GM23338 (cell line): ENCODE measurements around the gene BMPER. TPM values are rescaled to one million over a fixed set of nuclear protein-coding genes. Genes with fewer than 3 reads are reported as not detected.

ENCODE experiments used
- ATAC-seq: fragments of 200-7000 bp; cut with Tn5 transposase; 3 replicates; pipeline ENCODE4 v1.9.1; 2020
- DNase-seq: peaks from one replicate; pipeline ENCODE4 v3.0.0-alpha.2; 2015; ENCODE audit warnings: low spot score
- H2AFZ ChIP-seq: fragments of 200-600 bp; sonication (generic); 2 replicates; pipeline ENCODE4 v1.8.0; 2016; ENCODE audit warnings: antibody characterized with exemption, mild to moderate bottlenecking, moderate library complexity
- H3F3A ChIP-seq: fragments of 200-600 bp; sonication (generic); replicated peaks from 2 replicates; pipeline ENCODE4 v1.8.0; 2017; ENCODE audit warnings: antibody characterized with exemption, mixed run types, low read depth
- H3K27ac ChIP-seq: fragments of 200-600 bp; sonication (generic); 2 replicates; pipeline ENCODE4 v1.6.1; 2016; ENCODE audit warnings: low read depth
- H3K27me3 ChIP-seq: fragments of 200-600 bp; sonication (generic); 2 replicates; pipeline ENCODE4 v1.8.0; 2016; ENCODE audit warnings: mild to moderate bottlenecking, mixed run types, moderate library complexity; ENCODE audit not compliant: insufficient read depth
- H3K36me3 ChIP-seq: fragments of 200-600 bp; sonication (generic); 2 replicates; pipeline ENCODE4 v1.8.0; 2016; ENCODE audit warnings: mild to moderate bottlenecking; ENCODE audit not compliant: insufficient read depth
- H3K4me1 ChIP-seq: fragments of 200-600 bp; sonication (generic); 2 replicates; pipeline ENCODE4 v1.8.0; 2016; ENCODE audit warnings: mild to moderate bottlenecking, moderate library complexity; ENCODE audit not compliant: insufficient read depth
- H3K4me2 ChIP-seq: fragments of 200-600 bp; sonication (generic); 2 replicates; pipeline ENCODE4 v1.7.1; 2017; ENCODE audit warnings: mixed run types
- H3K4me3 ChIP-seq: fragments of 200-600 bp; sonication (generic); 2 replicates; pipeline ENCODE4 v1.6.1; 2016; ENCODE audit warnings: mixed run types
- H3K79me2 ChIP-seq: fragments of 200-600 bp; sonication (generic); replicated peaks from 2 replicates; pipeline ENCODE4 v1.8.0; 2017; ENCODE audit warnings: mild to moderate bottlenecking; ENCODE audit not compliant: insufficient read depth
- H3K9me2 ChIP-seq: fragments of 200-600 bp; sonication (generic); 2 replicates; pipeline ENCODE4 v1.8.0; 2017; ENCODE audit not compliant: insufficient read depth
- H4K20me1 ChIP-seq: fragments of 200-600 bp; sonication (generic); replicated peaks from 2 replicates; pipeline ENCODE4 v1.8.0; 2017; ENCODE audit warnings: mild to moderate bottlenecking; ENCODE audit not compliant: insufficient read depth
- H3K27ac Mint-ChIP-seq: 2 replicates; pipeline ENCODE4 v1.8.0; 2020; ENCODE audit warnings: inconsistent platforms, mild to moderate bottlenecking, moderate library complexity, mixed read lengths
- H3K27me3 Mint-ChIP-seq: 3 replicates; pipeline ENCODE4 v1.8.0; 2022; ENCODE audit warnings: low read depth, mild to moderate bottlenecking, moderate library complexity, mixed read lengths, inconsistent platforms; ENCODE audit not compliant: insufficient read depth, poor library complexity
- H3K36me3 Mint-ChIP-seq: 3 replicates; pipeline ENCODE4 v1.8.0; 2021; ENCODE audit warnings: low read depth, mild to moderate bottlenecking, inconsistent platforms, moderate library complexity, mixed read lengths
- H3K4me1 Mint-ChIP-seq: 3 replicates; pipeline ENCODE4 v1.8.0; 2020; ENCODE audit warnings: mild to moderate bottlenecking, inconsistent platforms, mixed read lengths
- H3K4me3 Mint-ChIP-seq: 3 replicates; pipeline ENCODE4 v1.8.0; 2021; ENCODE audit warnings: moderate library complexity, mild to moderate bottlenecking, inconsistent platforms, mixed read lengths
- H3K9me3 Mint-ChIP-seq: 3 replicates; pipeline ENCODE4 v1.8.0; 2020; ENCODE audit warnings: moderate library complexity, mild to moderate bottlenecking, inconsistent platforms, mixed read lengths
- CREB1 ChIP-seq: fragments of 250-450 bp; sonication (Bioruptor Pico); IDR thresholded peaks from 2 replicates; pipeline ENCODE4 v1.5.0; 2020; ENCODE audit warnings: low read depth, mild to moderate bottlenecking, moderate library complexity
- CTCF ChIP-seq, 2 experiments: fragments of 200-600 bp in 1 of 2; sonication (generic) in 1 of 2; conservative IDR thresholded peaks; 2 replicates each; pipeline versions ENCODE4 v1.5.1 to v1.6.1; 2016 to 2017; ENCODE audit warnings: antibody characterized with exemption in 2 of 2, low read depth in 2 of 2, mild to moderate bottlenecking in 2 of 2, moderate library complexity in 1 of 2
- ETS1 ChIP-seq: IDR thresholded peaks from 2 replicates; pipeline ENCODE4 v1.6.1; 2016; ENCODE audit warnings: antibody characterized with exemption
- EZH2 ChIP-seq: fragments of 200-600 bp; sonication (generic); IDR thresholded peaks from one replicate; pipeline ENCODE4 v1.8.0; 2017; ENCODE audit warnings: antibody characterized with exemption, mild to moderate bottlenecking, low read depth; ENCODE audit not compliant: unreplicated experiment
- EZH2phosphoT487 ChIP-seq: fragments of 200-600 bp; sonication (generic); IDR thresholded peaks from one replicate; pipeline ENCODE4 v1.8.1; 2018; ENCODE audit warnings: antibody characterized with exemption; ENCODE audit not compliant: unreplicated experiment
- JUNB ChIP-seq: IDR thresholded peaks from one replicate; pipeline ENCODE4 v1.6.1; 2016; ENCODE audit warnings: antibody characterized with exemption; ENCODE audit not compliant: unreplicated experiment
- NANOG ChIP-seq: IDR thresholded peaks from 2 replicates; pipeline ENCODE4 v1.6.1; 2016; ENCODE audit warnings: antibody characterized with exemption, borderline replicate concordance
- POLR2AphosphoS5 ChIP-seq: IDR thresholded peaks from 2 replicates; pipeline ENCODE4 v1.6.1; 2016; ENCODE audit warnings: antibody characterized with exemption, low read depth
- REST ChIP-seq: IDR thresholded peaks from one replicate; pipeline ENCODE4 v1.6.1; 2018; ENCODE audit warnings: antibody characterized with exemption; ENCODE audit not compliant: unreplicated experiment
- STAT1 ChIP-seq: IDR thresholded peaks from one replicate; pipeline ENCODE4 v1.6.1; 2016; ENCODE audit warnings: antibody characterized with exemption; ENCODE audit not compliant: unreplicated experiment
- ZNF114 ChIP-seq: fragments of 250-450 bp; sonication (Bioruptor Pico); IDR thresholded peaks from 2 replicates; pipeline ENCODE4 v1.5.0; 2020; ENCODE audit warnings: mild to moderate bottlenecking, moderate library complexity
- ZNF331 ChIP-seq: fragments of 250-450 bp; sonication (Bioruptor Pico); IDR thresholded peaks from 2 replicates; pipeline ENCODE4 v1.5.0; 2020; ENCODE audit warnings: low read depth, mild to moderate bottlenecking, moderate library complexity
- ZNF462 ChIP-seq: fragments of 250-450 bp; sonication (Bioruptor Pico); IDR thresholded peaks from 2 replicates; pipeline ENCODE4 v1.5.0; 2020; ENCODE audit warnings: mild to moderate bottlenecking, moderate library complexity
- polyA plus RNA-seq: library from polyadenylated mRNA; unstranded; fragments of >200 nt; fragmentation: Nextera tagmentation; extraction: Ambion mirVana; gene quantifications from 2 replicates; pipeline ENCODE4 v1.2.1, GENCODE V29; 2016
- total RNA-seq: library from RNA; depleted of rRNA; stranded (reverse); fragments of >200 nt; shearing (Covaris generic); gene quantifications from 2 replicates; pipeline ENCODE4 v1.2.3, GENCODE V29; 2014

The BMPER gene
- total and polyA plus RNA-seq, 2 experiments from 2014 or later, result 0.53 to 1.4 TPM

GRCh38 chr7:34084651-34085050 is 179.3 kb downstream of the BMPER start:
- Histone ChIP-seq H3K79me2 (no peaks in the 10 kb centered on the region), H3K27ac (no peak overlapping the region), H2AFZ (no peak overlapping the region), H4K20me1 (no peaks in the 10 kb centered on the region), H3K4me3 (no peak overlapping the region), H3K27me3 (no peaks in the 10 kb centered on the region), H3K4me2 (no peak overlapping the region), H3K4me1 (no peaks in the 10 kb centered on the region), H3K9me2 (peaks cover 20% of the 10 kb centered on the region), H3F3A (no peaks in the 10 kb centered on the region), H3K36me3 (no peaks in the 10 kb centered on the region)
- no peak overlapping the region for H3K27ac Mint-ChIP-seq
- no peaks in the 10 kb centered on the region for H3K9me3 Mint-ChIP-seq
- no peaks in the 10 kb centered on the region for H3K4me1 Mint-ChIP-seq
- ATAC-seq (no peak), DNase-seq (no peak)
- no peak overlapping the region for H3K4me3 Mint-ChIP-seq
- no peaks in the 10 kb centered on the region for H3K27me3 Mint-ChIP-seq
- TF ChIP-seq POLR2AphosphoS5, result no peak
- TF ChIP-seq CTCF (conservative IDR thresholded peaks at IDR 0.05; ENCODE audit: low read depth in 2 of 2), result no peak
- TF ChIP-seq EZH2, result no peak
- no peak for TF ChIP-seq ZNF331 (CRISPR knock-in tag)
- TF ChIP-seq ZNF114, result no peak
- TF ChIP-seq REST, result no peak
- TF ChIP-seq NANOG, result no peak
- TF ChIP-seq ETS1, result no peak
- TF ChIP-seq CREB1 (CRISPR knock-in tag), result no peak
- no peak for TF ChIP-seq EZH2phosphoT487
- TF ChIP-seq ZNF462 (CRISPR knock-in tag), result no peak
- no peak for TF ChIP-seq JUNB
- no peak for TF ChIP-seq STAT1
- H3K36me3 Mint-ChIP-seq, result no peaks in the 10 kb centered on the region
